WTC11 (cell line): ENCODE measurements around the gene CLP1.

Experiments
- CTCF ChIP-seq: fragments of 200-600 bp; IDR thresholded peaks from 2 replicates; pipeline ENCODE4 v1.8.0; 2022; ENCODE audit warnings: antibody characterized with exemption
- E2F5 ChIP-seq: sonication (generic); formaldehyde crosslinking; IDR thresholded peaks from 2 replicates; pipeline ENCODE4 v1.8.1; 2022; ENCODE audit warnings: mild to moderate bottlenecking, moderate library complexity, missing genetic modification reagents
- ZNF121 ChIP-seq: sonication (generic); formaldehyde crosslinking; IDR thresholded peaks from 2 replicates; pipeline ENCODE4 v1.8.0; 2023; ENCODE audit warnings: missing genetic modification reagents

- TF ChIP-seq E2F5 (CRISPR knock-in tag) (no peak), CTCF (no peak), ZNF121 (CRISPR knock-in tag) (no peak)
Measured at GRCh38 chr11:57653163-57653562, 4.4 kb upstream of the CLP1 start.
